Skeletal muscle satellite cell (primary cell): Measurements from ENCODE around the gene SESN3.
A peak's percentile ranks its signal among the peaks of the same experiment; 100 is the strongest.
"Not testable (repeated sequence)": the region's sequence is repeated elsewhere in the genome, so short reads cannot be mapped to it uniquely, and the experiment has no call there.

Experiments
- H3K27me3 ChIP-seq: 2 replicates; pipeline ENCODE4 v1.7.0; 2013; ENCODE audit warnings: low read length; ENCODE audit not compliant: control insufficient read depth, insufficient read depth
- H3K36me3 ChIP-seq: 2 replicates; pipeline ENCODE4 v1.7.0; 2013; ENCODE audit warnings: mild to moderate bottlenecking, control low read depth, low read length; ENCODE audit not compliant: insufficient read depth
- H3K4me1 ChIP-seq: 2 replicates; pipeline ENCODE4 v1.7.0; 2013; ENCODE audit warnings: low read length; ENCODE audit not compliant: control insufficient read depth, insufficient read depth
- H3K4me2 ChIP-seq: 2 replicates; pipeline ENCODE4 v1.7.0; 2013; ENCODE audit warnings: mild to moderate bottlenecking, low read length
- H3K4me3 ChIP-seq: 2 replicates; pipeline ENCODE4 v1.7.0; 2013; ENCODE audit warnings: low read length
- H3K9ac ChIP-seq: 2 replicates; pipeline ENCODE4 v1.7.0; 2013; ENCODE audit warnings: mild to moderate bottlenecking, low read depth, low read length, moderate library complexity
- H3K9me3 ChIP-seq: replicated peaks from 2 replicates; pipeline ENCODE4 v1.7.0; 2013; ENCODE audit warnings: mild to moderate bottlenecking, control low read depth, low read length

The SESN3 gene

DNA sequence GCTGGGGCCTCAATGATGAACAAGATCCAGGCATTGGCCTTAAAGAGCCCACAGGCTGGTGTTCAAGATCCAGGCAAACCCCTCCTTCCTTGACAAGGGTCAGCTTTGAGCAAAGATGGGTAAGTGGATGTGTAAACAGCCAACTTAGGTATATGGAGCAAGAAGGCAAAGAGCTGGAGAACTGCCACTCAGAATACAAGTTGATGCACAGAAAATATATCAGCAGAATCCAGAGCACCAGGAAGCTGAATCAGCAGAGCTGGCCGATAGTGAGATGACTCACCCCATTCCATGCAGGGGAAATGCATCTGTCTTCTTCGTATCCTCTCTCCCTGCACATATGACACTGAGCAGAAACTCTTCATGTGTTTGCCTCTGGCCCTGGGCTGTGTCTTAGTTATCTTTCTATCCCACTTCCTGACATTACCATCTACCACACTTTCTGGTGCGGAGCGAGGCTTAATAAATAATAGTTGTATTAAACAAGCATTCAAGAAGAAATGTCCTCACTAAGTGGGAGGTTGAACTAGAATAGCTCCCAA lies 83.6 kb downstream of the SESN3 start:
- peaks cover 51% of the 10 kb centered on the region for H3K4me1 ChIP-seq
- H3K4me3 ChIP-seq = no peak overlapping the region
- no peaks in the 10 kb centered on the region for H3K27me3 ChIP-seq
- H3K36me3 ChIP-seq = no peaks in the 10 kb centered on the region
- peak overlapping the region; percentile 5 for H3K9ac ChIP-seq
- H3K9me3 ChIP-seq = no peaks in the 10 kb centered on the region
- H3K4me2 ChIP-seq = peak overlapping the region; percentile 67

- H3K9me3 ChIP-seq = no peaks in the 10 kb centered on the region
- H3K4me2 ChIP-seq = no peak overlapping the region
- no peak overlapping the region for H3K4me3 ChIP-seq
- no peaks in the 10 kb centered on the region for H3K36me3 ChIP-seq
- no peaks in the 10 kb centered on the region for H3K27me3 ChIP-seq
- H3K4me1 ChIP-seq = peaks cover 39% of the 10 kb centered on the region
- no peak overlapping the region for H3K9ac ChIP-seq
These were observed 85.5 kb downstream of the SESN3 start for GRCh38 chr11:95145430-95146060.

- Histone ChIP-seq H3K36me3 (no peaks in the 10 kb centered on the region), H3K4me2 (no peak overlapping the region), H3K4me1 (peaks cover 33% of the 10 kb centered on the region), H3K9ac (no peak overlapping the region), H3K9me3 (no peaks in the 10 kb centered on the region), H3K27me3 (no peaks in the 10 kb centered on the region), H3K4me3 (no peak overlapping the region)
These were observed 86.4 kb downstream of the SESN3 start for GRCh38 chr11:95144313-95145235.

GRCh38 chr11:95143106-95143681 lies 87.8 kb downstream of the SESN3 start:
- Histone ChIP-seq H3K9me3 (no peaks in the 10 kb centered on the region), H3K4me3 (no peak overlapping the region), H3K27me3 (no peaks in the 10 kb centered on the region), H3K4me2 (no peak overlapping the region), H3K9ac (no peak overlapping the region), H3K4me1 (peaks cover 30% of the 10 kb centered on the region), H3K36me3 (no peaks in the 10 kb centered on the region)

GRCh38 chr11:95142431-95142830 lies 88.6 kb downstream of the SESN3 start:
- Histone ChIP-seq H3K9me3 (no peaks in the 10 kb centered on the region), H3K4me3 (no peak overlapping the region), H3K4me1 (peaks cover 22% of the 10 kb centered on the region), H3K9ac (no peak overlapping the region), H3K4me2 (no peak overlapping the region), H3K36me3 (no peaks in the 10 kb centered on the region), H3K27me3 (no peaks in the 10 kb centered on the region)

DNA sequence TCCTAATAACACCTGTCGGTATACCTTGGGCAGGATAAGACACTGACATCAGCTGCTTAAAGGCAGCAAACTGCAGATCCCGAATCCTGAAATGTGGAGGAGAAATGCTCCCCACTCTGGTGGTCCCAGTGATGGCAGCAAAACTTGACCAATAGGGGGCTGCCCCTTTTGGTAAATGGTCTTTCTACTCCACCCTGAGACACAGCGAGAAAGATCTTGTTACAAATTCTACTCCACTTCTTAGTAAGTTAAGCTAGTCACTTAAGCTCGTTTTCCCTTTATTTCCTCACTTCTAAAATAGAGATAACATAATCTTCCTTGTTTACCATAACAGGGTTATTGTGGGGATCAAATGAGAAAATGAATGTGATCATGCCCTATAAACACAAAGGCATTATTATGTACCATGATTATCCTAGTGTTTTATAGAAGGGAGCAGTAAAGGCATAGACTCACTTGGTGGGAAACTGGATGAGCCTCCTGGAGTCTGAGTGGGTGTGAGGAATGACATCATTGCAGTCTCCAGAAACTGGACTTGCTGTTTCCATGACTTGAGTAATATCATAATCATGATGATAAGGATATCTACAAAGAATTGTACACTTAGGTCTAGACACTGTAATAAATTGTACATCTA lies 90.5 kb downstream of the SESN3 start:
- Histone ChIP-seq H3K9ac (no peak overlapping the region), H3K36me3 (no peaks in the 10 kb centered on the region), H3K27me3 (no peaks in the 10 kb centered on the region), H3K4me3 (no peak overlapping the region), H3K4me2 (no peak overlapping the region), H3K9me3 (no peaks in the 10 kb centered on the region), H3K4me1 (peaks cover 15% of the 10 kb centered on the region)

- H3K9me3 ChIP-seq = no peaks in the 10 kb centered on the region
- no peak overlapping the region for H3K4me2 ChIP-seq
- H3K4me1 ChIP-seq = peaks cover 22% of the 10 kb centered on the region
- H3K4me3 ChIP-seq = no peak overlapping the region
- H3K27me3 ChIP-seq = no peaks in the 10 kb centered on the region
- H3K9ac ChIP-seq = no peak overlapping the region
- H3K36me3 ChIP-seq = no peaks in the 10 kb centered on the region
These were observed 92.6 kb downstream of the SESN3 start for GRCh38 chr11:95138448-95138847.

- H3K9me3 ChIP-seq = no peaks in the 10 kb centered on the region
- no peak overlapping the region for H3K9ac ChIP-seq
- peaks cover 24% of the 10 kb centered on the region for H3K4me1 ChIP-seq
- no peaks in the 10 kb centered on the region for H3K36me3 ChIP-seq
- H3K4me3 ChIP-seq = no peak overlapping the region
- H3K4me2 ChIP-seq = no peak overlapping the region
- no peaks in the 10 kb centered on the region for H3K27me3 ChIP-seq
These were observed 93.7 kb downstream of the SESN3 start for GRCh38 chr11:95137299-95137698.

DNA sequence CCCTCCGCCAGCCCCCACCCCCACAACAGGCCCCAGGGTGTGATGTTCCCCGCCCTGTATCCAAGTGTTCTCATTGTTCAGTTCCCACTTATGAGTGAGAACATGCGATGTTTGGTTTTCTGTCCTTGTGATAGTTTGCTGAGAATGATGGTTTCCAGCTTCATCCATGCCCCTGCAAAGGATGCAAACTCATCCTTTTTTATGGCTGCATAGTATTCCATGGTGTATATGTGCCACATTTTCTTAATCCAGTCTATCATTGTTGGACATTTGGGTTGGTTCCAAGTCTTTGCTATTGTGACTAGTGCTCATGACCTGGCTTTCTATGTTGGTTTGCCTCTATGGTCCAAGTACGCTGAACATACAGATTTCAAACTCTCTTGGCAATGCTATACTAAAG lies 94.3 kb downstream of the SESN3 start:
- H3K36me3 ChIP-seq, H3K9ac ChIP-seq, H3K27me3 ChIP-seq, H3K4me3 ChIP-seq, H3K9me3 ChIP-seq, H3K4me2 ChIP-seq: not testable (repeated sequence)
- H3K4me1 ChIP-seq = peaks cover 24% of the 10 kb centered on the region

GRCh38 chr11:95135880-95136279 lies 95.1 kb downstream of the SESN3 start:
- peaks cover 24% of the 10 kb centered on the region for H3K4me1 ChIP-seq
- no peaks in the 10 kb centered on the region for H3K36me3 ChIP-seq
- no peak overlapping the region for H3K4me3 ChIP-seq
- H3K27me3 ChIP-seq = no peaks in the 10 kb centered on the region
- H3K9me3 ChIP-seq = no peaks in the 10 kb centered on the region
- no peak overlapping the region for H3K4me2 ChIP-seq
- H3K9ac ChIP-seq = no peak overlapping the region

GRCh38 chr11:95135155-95135554 lies 95.8 kb downstream of the SESN3 start:
- Histone ChIP-seq H3K4me3 (no peak overlapping the region), H3K36me3 (no peaks in the 10 kb centered on the region), H3K9ac (no peak overlapping the region), H3K4me1 (peaks cover 24% of the 10 kb centered on the region), H3K27me3 (no peaks in the 10 kb centered on the region), H3K9me3 (no peaks in the 10 kb centered on the region), H3K4me2 (no peak overlapping the region)
